ENCODE results near the gene POLR2J.

DNA sequence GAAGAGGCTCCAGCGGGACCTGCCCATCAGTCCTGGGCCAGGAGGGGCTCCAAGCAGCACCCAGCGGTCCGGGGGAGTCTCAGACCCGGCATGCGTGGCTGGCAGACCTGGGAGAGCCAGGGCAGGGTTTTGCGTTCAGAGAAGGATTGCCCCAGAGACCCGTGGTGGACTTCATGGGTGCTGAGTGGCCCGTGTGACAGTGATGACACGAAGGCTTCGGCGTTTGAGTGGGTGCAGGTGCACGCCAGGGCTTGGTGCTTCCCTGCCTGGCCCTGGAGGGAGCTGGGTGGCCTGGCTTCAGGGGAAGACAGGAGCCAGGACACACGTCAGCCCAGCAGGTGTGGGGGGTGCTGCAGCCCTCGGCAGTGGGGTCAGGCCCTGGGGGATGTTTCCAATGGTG lies 31.4 kb downstream of the POLR2J start:
- TF ChIP-seq EZH2phosphoT487 (IDR thresholded peaks at IDR 0.05; ENCODE audit: low read depth), result no peak
- TF ChIP-seq, protein P1, sequence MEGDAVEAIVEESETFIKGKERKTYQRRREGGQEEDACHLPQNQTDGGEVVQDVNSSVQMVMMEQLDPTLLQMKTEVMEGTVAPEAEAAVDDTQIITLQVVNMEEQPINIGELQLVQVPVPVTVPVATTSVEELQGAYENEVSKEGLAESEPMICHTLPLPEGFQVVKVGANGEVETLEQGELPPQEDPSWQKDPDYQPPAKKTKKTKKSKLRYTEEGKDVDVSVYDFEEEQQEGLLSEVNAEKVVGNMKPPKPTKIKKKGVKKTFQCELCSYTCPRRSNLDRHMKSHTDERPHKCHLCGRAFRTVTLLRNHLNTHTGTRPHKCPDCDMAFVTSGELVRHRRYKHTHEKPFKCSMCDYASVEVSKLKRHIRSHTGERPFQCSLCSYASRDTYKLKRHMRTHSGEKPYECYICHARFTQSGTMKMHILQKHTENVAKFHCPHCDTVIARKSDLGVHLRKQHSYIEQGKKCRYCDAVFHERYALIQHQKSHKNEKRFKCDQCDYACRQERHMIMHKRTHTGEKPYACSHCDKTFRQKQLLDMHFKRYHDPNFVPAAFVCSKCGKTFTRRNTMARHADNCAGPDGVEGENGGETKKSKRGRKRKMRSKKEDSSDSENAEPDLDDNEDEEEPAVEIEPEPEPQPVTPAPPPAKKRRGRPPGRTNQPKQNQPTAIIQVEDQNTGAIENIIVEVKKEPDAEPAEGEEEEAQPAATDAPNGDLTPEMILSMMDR (IDR thresholded peaks at IDR 0.05; ENCODE audit: low read depth, low read length), result no peak
